Activated CD4-positive, alpha-beta T cell treated with anti-CD3 and anti-CD28 coated beads for 1 hour (primary cell): ENCODE data around the gene TSPYL1.
A peak's percentile ranks its signal among the peaks of the same experiment; 100 is the strongest.
"Not testable (repeated sequence)": the region's sequence is repeated elsewhere in the genome, so short reads cannot be mapped to it uniquely, and the experiment has no call there.

ENCODE experiments used
- DNase-seq: peaks from one replicate; pipeline ENCODE4 v3.0.0-alpha.2; 2020

Gene TSPYL1

GRCh38 chr6:116279232-116280160, at the start of gene TSPYL1:
Gene TSPYL1 (minus strand): TSS chr6:116279930. CDS start chr6:116279830, 100 bp downstream.
- peak; percentile 91 for DNase-seq

DNA sequence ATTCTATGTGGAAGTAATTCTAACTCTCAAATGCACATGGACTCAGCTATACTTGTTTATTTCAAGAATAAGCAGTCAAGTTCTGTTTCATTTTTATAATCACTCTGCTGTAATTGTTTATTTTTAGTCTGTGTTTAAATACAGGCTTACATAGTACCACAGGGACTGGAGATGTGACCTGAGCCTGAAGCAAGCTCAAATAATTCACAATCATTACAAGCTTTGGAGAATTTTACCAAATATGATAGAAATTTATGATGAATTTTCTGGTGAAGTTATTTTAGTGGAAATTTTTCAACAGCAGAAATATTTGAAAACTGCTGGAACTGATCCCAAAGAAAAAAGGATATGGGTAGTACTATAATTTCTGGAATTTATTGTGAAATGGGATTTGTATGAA, 49.4 kb upstream of the TSPYL1 start:
- DNase-seq = no peak

DNA sequence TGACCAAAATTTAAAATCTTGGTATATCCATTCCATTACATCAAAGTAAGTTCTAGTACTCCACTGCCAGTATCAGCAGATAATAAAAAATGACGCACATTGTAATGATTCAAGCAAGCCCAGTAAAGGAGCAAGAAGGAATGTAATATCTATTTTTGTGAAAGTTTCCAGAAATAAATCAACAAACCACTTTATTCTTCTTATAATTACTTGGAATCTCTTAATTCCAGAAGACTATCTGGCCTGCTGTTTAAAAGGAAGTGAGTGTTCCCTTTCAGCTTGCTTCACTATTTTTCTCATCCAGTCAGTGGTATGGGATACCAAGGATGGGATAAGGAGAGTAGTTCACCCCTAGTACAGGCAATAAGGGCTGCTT, 48.8 kb upstream of the TSPYL1 start:
- DNase-seq = no peak

DNA sequence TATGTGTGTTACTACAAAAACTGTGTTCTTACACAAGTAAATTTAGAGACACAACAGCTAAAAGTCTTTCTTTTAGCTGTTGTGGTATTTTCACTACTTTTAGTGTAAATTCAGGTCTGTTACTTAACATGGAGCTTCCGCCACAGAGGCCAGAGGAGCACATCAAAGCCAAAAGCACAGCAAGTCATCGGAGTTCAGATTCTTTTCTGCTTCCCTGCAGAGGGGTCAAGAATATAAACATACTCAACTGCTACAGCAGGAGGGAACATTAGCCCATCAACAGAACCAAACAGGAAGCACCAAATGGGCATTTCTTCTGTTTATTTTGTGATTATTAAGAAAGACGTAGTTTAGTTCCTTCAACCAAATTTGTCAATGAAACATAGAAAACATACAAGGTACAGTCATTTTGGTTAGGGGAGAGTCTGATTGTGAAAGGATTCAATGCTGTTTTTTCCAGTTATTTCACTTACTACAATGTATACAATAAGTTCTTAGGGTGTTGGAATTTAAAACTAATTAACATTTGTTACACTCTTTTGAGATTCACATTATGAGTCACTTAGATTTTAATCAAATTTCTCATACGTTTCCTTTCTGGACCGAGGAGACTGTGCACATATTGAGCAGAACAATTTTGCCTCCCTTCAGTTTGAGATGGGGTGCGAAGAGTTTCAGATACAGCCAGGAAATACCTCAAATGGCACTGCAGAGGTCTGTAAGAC, 48.2 kb upstream of the TSPYL1 start:
- DNase-seq = no peak

GRCh38 chr6:116326996-116327395, 47.3 kb upstream of the TSPYL1 start:
- DNase-seq = no peak

- DNase-seq = no peak
Measured at GRCh38 chr6:116326181-116326671, 46.5 kb upstream of the TSPYL1 start.

DNA sequence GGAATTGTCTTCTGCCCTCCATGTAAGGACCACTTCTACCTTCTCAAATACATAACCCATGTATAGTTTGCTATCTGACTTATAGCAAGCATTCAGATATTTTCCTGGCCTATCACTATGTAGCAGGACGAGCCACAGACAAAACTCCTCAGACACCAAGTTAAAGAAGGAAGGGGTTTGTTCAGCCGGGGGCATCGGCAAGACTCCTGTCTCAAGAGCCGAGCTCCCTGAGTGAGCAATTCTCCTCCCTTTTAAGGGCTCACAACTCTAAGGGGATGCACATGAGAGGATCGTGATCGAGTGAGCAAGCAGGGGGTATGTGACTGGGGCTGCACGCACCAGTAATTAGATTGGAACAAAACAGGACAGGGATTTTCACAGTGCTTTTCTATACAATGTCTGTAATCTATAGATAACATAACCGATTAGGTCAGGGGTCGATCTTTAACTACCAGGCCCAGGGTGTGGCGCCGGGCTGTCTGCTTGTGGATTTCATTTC, 46.0 kb upstream of the TSPYL1 start:
- DNase-seq = not testable (repeated sequence)

GRCh38 chr6:116323863-116324262, 44.1 kb upstream of the TSPYL1 start:
- no peak for DNase-seq

DNA sequence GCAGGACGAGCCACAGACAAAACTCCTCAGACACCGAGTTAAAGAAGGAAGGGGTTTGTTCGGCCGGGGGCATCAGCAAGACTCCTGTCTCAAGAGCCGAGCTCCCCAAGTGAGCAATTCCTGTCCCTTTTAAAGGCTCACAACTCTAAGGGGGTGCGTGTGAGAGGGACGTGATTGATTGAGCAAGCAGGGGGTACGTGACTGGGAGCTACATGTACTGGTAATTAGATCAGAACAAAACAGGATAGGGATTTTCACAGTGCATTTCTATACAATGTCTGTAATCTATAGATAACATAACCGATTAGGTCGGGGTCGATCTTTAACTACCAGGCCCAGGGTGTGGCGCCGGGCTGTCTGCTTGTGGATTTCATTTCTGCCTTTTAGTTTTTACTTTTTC, 42.2 kb upstream of the TSPYL1 start:
- not testable (repeated sequence) for DNase-seq

- DNase-seq = no peak
Measured at GRCh38 chr6:116316772-116317467, 37.2 kb upstream of the TSPYL1 start.

GRCh38 chr6:116314878-116315277, 35.1 kb upstream of the TSPYL1 start:
- DNase-seq = no peak

- DNase-seq = no peak
Measured at GRCh38 chr6:116314218-116314617, 34.5 kb upstream of the TSPYL1 start.

DNA sequence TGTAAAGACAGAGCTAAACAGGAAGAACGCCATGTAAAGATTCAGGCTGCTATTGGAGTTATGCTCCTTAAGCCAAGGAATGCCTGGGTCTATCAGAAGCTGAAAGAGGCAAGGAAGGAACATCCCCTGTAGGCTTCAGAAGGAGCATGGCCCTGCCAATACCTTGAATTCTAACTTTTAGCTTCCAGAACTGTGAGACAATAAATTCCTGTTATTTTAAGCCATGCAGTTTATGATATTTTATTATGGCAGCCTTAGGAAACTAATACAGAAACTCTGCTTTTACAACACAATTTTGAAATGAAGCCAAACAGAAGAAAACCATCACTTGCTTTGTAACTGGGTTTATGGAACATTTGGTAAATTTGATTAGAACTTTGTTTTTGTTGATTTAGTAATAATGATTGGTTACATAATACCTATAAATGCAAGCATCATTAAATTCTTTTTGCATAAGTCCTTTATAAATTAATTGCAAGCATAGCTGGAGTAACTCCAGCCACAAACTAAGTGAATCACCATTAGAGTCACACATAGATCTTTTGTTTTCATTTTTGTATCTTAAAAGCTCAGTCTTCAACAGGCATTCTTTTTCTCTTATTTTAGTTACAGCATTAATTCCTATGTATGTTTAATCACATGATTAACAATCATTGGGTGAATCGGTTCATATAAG, 33.5 kb upstream of the TSPYL1 start:
- DNase-seq = no peak

DNA sequence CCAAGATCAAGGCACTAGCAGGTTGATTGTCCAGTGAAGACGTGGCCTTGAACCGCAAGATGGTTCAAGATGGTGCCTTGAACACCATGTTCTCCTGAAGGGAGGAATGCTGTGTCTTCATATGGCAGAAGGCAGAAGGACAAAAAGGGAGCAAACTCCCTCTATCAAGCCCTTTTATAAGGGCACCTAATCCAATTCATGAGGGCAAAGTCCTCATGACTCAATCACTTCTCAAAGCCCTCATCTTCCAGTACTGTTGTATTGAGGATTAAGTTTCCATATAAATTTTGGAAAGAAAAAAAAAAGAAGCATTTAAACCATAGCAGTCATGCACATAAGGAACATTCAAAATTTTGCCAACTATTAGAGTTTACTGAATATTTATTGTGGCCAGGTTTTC, 29.9 kb upstream of the TSPYL1 start:
- DNase-seq = no peak

- DNase-seq = no peak
Measured at GRCh38 chr6:116309001-116309400, 29.3 kb upstream of the TSPYL1 start.

GRCh38 chr6:116307633-116308032, 27.9 kb upstream of the TSPYL1 start:
- no peak for DNase-seq

- no peak for DNase-seq
Measured at GRCh38 chr6:116307001-116307400, 27.3 kb upstream of the TSPYL1 start.

DNA sequence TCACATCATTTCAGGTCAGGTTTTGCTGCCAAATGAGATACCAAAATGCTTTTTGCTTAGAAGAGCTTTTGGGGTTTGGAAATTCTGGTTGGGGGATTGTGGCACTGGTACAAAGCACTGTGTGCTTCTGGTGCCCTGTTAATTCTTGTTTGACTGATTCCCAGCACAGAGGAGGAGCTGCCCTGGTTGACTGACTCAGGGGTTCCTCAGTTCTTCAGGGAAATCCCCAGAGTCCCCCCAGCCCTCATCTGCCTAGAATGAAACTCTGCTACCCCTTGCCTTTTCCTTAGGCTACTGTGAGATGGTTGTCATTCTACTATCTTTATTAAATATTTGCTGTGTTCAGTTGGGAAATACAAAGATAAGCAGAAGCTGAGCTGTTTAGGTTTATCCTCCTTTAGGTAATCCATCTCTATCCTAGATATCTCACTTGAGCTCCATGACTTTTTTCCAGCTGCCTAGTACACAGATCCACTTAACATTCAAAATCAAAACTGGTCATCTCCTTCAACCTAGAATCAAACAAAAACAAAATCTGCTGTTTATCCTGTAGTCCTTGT, 24.9 kb upstream of the TSPYL1 start:
- DNase-seq = no peak

DNA sequence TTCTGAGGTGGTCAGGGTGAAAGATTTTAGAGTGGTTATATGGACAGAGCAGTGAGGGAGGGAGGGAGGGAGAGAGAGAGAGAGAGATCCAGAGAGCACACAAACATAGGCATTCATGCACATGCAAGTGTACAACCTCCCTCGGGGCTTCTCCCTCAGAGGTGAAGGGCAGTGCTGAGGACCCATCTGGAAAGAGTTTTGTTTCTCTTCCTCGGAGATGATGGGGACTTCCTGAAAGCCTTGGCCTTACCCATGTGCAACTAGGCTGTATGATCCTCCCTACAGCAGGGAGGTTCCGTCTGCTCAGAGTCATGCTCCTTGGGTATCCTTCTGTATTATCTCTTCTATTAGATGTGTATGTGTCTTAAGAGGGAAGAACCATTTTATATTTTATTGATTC, 21.4 kb upstream of the TSPYL1 start:
- DNase-seq = no peak

GRCh38 chr6:116300566-116300965, 20.8 kb upstream of the TSPYL1 start:
- no peak for DNase-seq

DNA sequence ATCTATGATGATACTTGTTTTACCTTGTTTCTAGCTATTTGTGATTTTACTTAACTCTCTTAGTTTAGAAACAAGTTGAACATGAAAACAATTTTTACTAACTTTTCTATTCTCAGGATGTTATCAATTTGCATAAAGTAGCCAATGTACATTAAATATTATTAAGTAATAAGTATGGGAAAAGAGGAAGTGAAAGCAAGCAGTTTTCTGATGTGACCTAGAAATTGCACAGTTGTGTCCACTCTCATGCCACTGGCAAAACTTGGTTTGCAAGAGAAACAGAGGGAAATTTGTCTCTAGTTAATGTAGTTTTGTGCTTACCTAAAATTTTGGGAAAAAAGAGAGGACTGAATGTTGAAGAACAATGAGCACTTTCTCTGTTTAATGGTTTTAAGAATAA, 19.2 kb upstream of the TSPYL1 start:
- DNase-seq = no peak

GRCh38 chr6:116298273-116298672, 18.5 kb upstream of the TSPYL1 start:
- no peak for DNase-seq
